HepG2 (cell line): ENCODE results near the gene GMPPA. TPM values are rescaled to one million over a fixed set of nuclear protein-coding genes. Genes with fewer than 3 reads are reported as not detected.

ENCODE experiments used
- ATAC-seq: fragments of 200-7000 bp; cut with Tn5 transposase; 3 replicates; pipeline ENCODE4 v1.9.1; 2020; ENCODE audit warnings: mild to moderate bottlenecking, moderate library complexity
- BruUV-seq: library from RNA; stranded (reverse); fragments of 400-500 nt; replicated peaks from 2 replicates; lab custom pipeline; 2021; lab: Mats Ljungman, UMichigan
- CTCF ChIA-PET: fragments of 300-600 bp; formaldehyde crosslinking; extraction: SDS; loops from one replicate; lab custom pipeline; 2021; ENCODE audit warnings: low total read pairs, inconsistent platforms, low intra/inter-chr PET ratio; lab: Yijun Ruan, JAX
- POLR2A ChIA-PET: fragments of 350-600 bp; sonication (Branson Sonifier 250); formaldehyde crosslinking; loops from one replicate; lab custom pipeline; 2020; ENCODE audit warnings: antibody characterized with exemption, inconsistent platforms; lab: Yijun Ruan, JAX
- DNase-seq: peaks from one replicate; pipeline ENCODE4 v3.0.0-alpha.2; 2015; ENCODE audit warnings: low spot score
- FAIRE-seq: peaks from 3 replicates; lab custom pipeline; 2011; peaks lifted over from hg19 to GRCh38; lab: Jason Lieb, UNC
- H2AFZ ChIP-seq: one replicate; pipeline ENCODE4 v1.6.1; 2011; ENCODE audit warnings: low read length, inconsistent platforms
- H3K27ac ChIP-seq: fragments of 300-600 bp; 3 replicates; pipeline ENCODE4 v1.8.0; 2011; ENCODE audit warnings: mixed run types, mild to moderate bottlenecking, mixed read lengths, low read length, inconsistent platforms; ENCODE audit not compliant: insufficient read depth; ENCODE audit errors: extremely low read length
- H3K27me3 ChIP-seq, 2 experiments: fragments of 200-600 bp in 1 of 2; 2 replicates in 1 of 2; 3 replicates in 1 of 2; pipeline versions ENCODE4 v1.6.0 to v1.8.0; 2011; ENCODE audit warnings: low read length in 2 of 2, mild to moderate bottlenecking in 2 of 2, moderate library complexity in 2 of 2, inconsistent platforms in 1 of 2; ENCODE audit not compliant: insufficient read depth in 2 of 2, control insufficient read depth in 1 of 2
- H3K36me3 ChIP-seq, 2 experiments: fragments of 200-600 bp in 1 of 2; replicated peaks in 1 of 2; 2 replicates in 1 of 2; 3 replicates in 1 of 2; pipeline versions ENCODE4 v1.5.1 to v1.8.0; 2011; ENCODE audit warnings: low read length in 2 of 2, inconsistent platforms in 1 of 2; ENCODE audit not compliant: insufficient read depth in 2 of 2, control insufficient read depth in 1 of 2
- H3K4me1 ChIP-seq: 2 replicates; pipeline ENCODE4 v1.5.1; 2012; ENCODE audit warnings: low read length, inconsistent platforms; ENCODE audit not compliant: insufficient read depth
- H3K4me2 ChIP-seq: 2 replicates; pipeline ENCODE4 v1.6.0; 2011; ENCODE audit warnings: low read depth, low read length, inconsistent platforms
- H3K4me3 ChIP-seq, 3 experiments: fragments of 200-600 bp in 1 of 3; sonication (generic), shearing (Covaris generic) in 1 of 3; replicated peaks in 1 of 3; 2 replicates each; pipeline ENCODE4 v1.5.1; 2011 to 2016; ENCODE audit warnings: low read length in 3 of 3, inconsistent platforms in 2 of 3, low read depth in 2 of 3, mild to moderate bottlenecking in 2 of 3, control low read depth in 1 of 3, mixed read lengths in 1 of 3; ENCODE audit not compliant: insufficient read depth in 1 of 3
- H3K79me2 ChIP-seq: one replicate; pipeline ENCODE4 v1.6.1; 2011; ENCODE audit warnings: low read length, inconsistent platforms; ENCODE audit not compliant: insufficient read depth
- H3K9ac ChIP-seq: 2 replicates; pipeline ENCODE4 v1.6.0; 2011; ENCODE audit warnings: mild to moderate bottlenecking, low read depth, low read length, inconsistent platforms; ENCODE audit not compliant: insufficient read depth
- H3K9me3 ChIP-seq: 2 replicates; pipeline ENCODE4 v1.5.1; 2012; ENCODE audit warnings: mild to moderate bottlenecking, low read length
- H4K20me1 ChIP-seq: 2 replicates; pipeline ENCODE4 v1.6.0; 2011; ENCODE audit warnings: inconsistent platforms, mild to moderate bottlenecking, low read length, moderate library complexity; ENCODE audit not compliant: insufficient read depth
- GABPA ChIP-seq, 2 experiments: IDR thresholded peaks; 2 replicates each; pipeline ENCODE4 v1.6.1; 2011 to 2016; ENCODE audit warnings: low read depth in 2 of 2, low read length in 1 of 2, missing biosample characterization in 1 of 2, missing genetic modification characterization in 1 of 2
- MAZ ChIP-seq, 2 experiments: sonication (generic) in 1 of 2; formaldehyde crosslinking in 1 of 2; IDR thresholded peaks; 2 replicates each; pipeline versions ENCODE4 v1.5.0 to v1.6.1; 2012 to 2020; ENCODE audit warnings: low read depth in 2 of 2, mild to moderate bottlenecking in 2 of 2, borderline replicate concordance in 1 of 2, improper control_type of control experiment in 1 of 2, low read length in 1 of 2, missing genetic modification reagents in 1 of 2, moderate library complexity in 1 of 2
- SNRNP70 ChIP-seq: fragments of 200-400 bp; formaldehyde crosslinking; IDR thresholded peaks from 2 replicates; pipeline ENCODE4 v1.6.1; 2017; ENCODE audit warnings: mild to moderate bottlenecking, low read depth, low read length, moderate library complexity
- WGBS: methylation state at CpG from one replicate; pipeline ENCODE4 v1.1.6; 2017; ENCODE audit warnings: low lambda C conversion rate; 5-methylcytosine and 5-hydroxymethylcytosine counted together
- in situ Hi-C: cut with HindIII; loops from 2 replicates; pipeline ENCODE4 v1.10.0; 2017; ENCODE audit warnings: low pct_unique_long_range_greater_than_20kb; ENCODE audit not compliant: extremely low pct_ligation_motif_present
- intact Hi-C: fragments of 100-400 bp; cut with micrococcal nuclease; formaldehyde crosslinking; loops from one replicate; pipeline ENCODE4 v1.10.0; 2022; ENCODE audit not compliant: unreplicated experiment
- polyA plus RNA-seq, 8 experiments: library from polyadenylated mRNA; depleted of rRNA in 3 of 8; stranded (reverse) in 7 of 8; unstranded in 1 of 8; fragments of >200 nt; fragmentation: Illumina TruSeq in 4 of 8; extraction: Trizol in 4 of 8; gene quantifications; 2 replicates each; pipeline versions ENCODE4 v1.2.1 to v1.2.3, GENCODE V29; 2011 to 2016; ENCODE audit warnings: low read depth in 4 of 8, missing spikeins in 1 of 8, mixed read lengths in 1 of 8; ENCODE audit not compliant: insufficient read depth in 1 of 8
- total RNA-seq, 5 experiments: library from RNA; depleted of rRNA; stranded (reverse); fragments of >200 nt; fragmentation: Illumina TruSeq; extraction: Trizol; gene quantifications; 2 replicates each; pipeline ENCODE4 v1.2.3, GENCODE V29; 2016; ENCODE audit warnings: low read depth in 1 of 5
- TF ChIP-seq, protein P1 (sequence below): sonication (generic); formaldehyde crosslinking; IDR thresholded peaks from 2 replicates; pipeline ENCODE4 v1.4.0; 2020; ENCODE audit warnings: mild to moderate bottlenecking, missing genetic modification reagents
- TF ChIP-seq, protein P2 (sequence below): sonication (generic); formaldehyde crosslinking; IDR thresholded peaks from 2 replicates; pipeline ENCODE4 v1.9.0; 2021; ENCODE audit warnings: missing genetic modification reagents, borderline replicate concordance

The GMPPA gene
- total and polyA plus RNA-seq, 2 of the 13 experiments (the other 11 are each of a cell fraction or from before 2014, with no cell fraction given): 81.1 to 106 TPM

DNA sequence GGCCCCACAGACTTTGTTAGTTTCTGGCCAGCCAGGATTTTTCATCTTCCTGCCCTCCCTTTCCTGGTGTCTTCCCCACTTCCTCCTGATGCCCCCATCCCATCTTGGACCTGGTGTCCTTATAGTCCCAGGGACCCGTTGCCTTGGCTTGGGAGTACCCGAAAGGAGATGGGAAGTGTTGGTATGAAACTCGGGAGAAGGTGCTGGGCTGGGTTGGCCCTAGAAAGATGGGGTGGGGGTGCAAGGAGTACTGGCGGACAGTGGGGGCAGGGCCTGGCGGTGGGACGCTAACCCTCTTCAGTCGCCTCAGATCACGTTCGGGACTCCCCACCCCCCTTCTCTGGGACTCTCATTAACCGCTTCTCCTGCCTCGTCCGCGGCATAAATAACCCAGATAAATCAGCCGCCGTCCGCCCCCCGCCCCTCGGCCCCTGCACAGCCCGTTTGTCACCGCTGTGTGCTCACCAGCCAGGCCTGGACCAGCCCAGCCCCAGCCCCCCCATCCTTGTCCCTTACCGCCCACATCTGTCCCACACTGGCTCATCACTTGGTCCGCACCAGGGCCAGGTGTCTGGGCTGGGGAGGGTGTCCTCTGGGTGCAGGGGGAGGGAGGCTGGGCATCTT is 11.9 kb downstream of the GMPPA start (continued):
- no peak for TF ChIP-seq SNRNP70
- TF ChIP-seq, protein P1, sequence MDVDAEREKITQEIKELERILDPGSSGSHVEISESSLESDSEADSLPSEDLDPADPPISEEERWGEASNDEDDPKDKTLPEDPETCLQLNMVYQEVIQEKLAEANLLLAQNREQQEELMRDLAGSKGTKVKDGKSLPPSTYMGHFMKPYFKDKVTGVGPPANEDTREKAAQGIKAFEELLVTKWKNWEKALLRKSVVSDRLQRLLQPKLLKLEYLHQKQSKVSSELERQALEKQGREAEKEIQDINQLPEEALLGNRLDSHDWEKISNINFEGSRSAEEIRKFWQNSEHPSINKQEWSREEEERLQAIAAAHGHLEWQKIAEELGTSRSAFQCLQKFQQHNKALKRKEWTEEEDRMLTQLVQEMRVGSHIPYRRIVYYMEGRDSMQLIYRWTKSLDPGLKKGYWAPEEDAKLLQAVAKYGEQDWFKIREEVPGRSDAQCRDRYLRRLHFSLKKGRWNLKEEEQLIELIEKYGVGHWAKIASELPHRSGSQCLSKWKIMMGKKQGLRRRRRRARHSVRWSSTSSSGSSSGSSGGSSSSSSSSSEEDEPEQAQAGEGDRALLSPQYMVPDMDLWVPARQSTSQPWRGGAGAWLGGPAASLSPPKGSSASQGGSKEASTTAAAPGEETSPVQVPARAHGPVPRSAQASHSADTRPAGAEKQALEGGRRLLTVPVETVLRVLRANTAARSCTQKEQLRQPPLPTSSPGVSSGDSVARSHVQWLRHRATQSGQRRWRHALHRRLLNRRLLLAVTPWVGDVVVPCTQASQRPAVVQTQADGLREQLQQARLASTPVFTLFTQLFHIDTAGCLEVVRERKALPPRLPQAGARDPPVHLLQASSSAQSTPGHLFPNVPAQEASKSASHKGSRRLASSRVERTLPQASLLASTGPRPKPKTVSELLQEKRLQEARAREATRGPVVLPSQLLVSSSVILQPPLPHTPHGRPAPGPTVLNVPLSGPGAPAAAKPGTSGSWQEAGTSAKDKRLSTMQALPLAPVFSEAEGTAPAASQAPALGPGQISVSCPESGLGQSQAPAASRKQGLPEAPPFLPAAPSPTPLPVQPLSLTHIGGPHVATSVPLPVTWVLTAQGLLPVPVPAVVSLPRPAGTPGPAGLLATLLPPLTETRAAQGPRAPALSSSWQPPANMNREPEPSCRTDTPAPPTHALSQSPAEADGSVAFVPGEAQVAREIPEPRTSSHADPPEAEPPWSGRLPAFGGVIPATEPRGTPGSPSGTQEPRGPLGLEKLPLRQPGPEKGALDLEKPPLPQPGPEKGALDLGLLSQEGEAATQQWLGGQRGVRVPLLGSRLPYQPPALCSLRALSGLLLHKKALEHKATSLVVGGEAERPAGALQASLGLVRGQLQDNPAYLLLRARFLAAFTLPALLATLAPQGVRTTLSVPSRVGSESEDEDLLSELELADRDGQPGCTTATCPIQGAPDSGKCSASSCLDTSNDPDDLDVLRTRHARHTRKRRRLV: no peak

DNA sequence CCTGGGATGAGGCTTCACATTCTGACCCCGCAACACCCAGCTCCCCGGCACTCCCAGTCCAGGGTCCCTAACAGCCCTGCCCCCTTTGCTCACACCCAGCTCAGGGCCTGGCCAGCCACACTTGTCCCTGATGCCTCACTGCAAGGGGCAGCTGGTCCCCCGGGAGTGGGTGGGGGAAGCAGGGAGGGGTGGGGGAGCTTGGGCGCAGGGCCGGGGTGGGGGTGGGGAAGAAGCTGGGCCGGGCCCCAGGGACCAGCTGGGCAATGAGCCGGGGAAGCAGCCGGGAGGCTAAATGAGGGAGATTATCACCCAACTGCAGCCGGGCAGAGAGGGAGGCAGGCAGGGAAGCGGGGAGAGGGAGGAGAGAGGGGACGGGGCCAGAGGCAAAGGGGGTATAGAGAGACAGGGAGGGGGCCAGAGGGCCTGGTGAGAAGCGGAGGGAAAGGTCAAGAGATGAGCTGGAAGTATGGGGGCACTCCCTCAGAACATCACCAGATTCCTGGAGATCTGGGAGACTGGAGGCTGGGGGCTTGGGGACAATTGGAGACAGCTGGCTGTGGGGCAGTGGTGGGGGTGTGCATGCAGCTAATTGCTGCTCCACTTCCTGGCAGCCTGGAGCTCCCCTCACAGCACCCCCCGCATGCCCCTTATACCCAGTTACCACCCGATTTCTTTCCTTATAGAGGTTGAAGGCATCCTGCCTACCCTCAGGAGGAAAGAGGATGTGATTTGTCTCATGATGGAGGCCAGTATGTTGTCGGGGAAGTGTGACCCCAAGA is 13.0 kb downstream of the GMPPA start:
- in situ Hi-C loops: no loop called here
- no TSS peak for BruUV-seq

More for the DNA sequence above, 13.0 kb downstream of the GMPPA start:
- no peaks in the 10 kb centered on the region for H3K79me2 ChIP-seq
- TF ChIP-seq, protein P2, sequence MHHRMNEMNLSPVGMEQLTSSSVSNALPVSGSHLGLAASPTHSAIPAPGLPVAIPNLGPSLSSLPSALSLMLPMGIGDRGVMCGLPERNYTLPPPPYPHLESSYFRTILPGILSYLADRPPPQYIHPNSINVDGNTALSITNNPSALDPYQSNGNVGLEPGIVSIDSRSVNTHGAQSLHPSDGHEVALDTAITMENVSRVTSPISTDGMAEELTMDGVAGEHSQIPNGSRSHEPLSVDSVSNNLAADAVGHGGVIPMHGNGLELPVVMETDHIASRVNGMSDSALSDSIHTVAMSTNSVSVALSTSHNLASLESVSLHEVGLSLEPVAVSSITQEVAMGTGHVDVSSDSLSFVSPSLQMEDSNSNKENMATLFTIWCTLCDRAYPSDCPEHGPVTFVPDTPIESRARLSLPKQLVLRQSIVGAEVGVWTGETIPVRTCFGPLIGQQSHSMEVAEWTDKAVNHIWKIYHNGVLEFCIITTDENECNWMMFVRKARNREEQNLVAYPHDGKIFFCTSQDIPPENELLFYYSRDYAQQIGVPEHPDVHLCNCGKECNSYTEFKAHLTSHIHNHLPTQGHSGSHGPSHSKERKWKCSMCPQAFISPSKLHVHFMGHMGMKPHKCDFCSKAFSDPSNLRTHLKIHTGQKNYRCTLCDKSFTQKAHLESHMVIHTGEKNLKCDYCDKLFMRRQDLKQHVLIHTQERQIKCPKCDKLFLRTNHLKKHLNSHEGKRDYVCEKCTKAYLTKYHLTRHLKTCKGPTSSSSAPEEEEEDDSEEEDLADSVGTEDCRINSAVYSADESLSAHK (CRISPR knock-in tag): no peak
- TF ChIP-seq GABPA (IDR thresholded peaks at IDR 0.05; ENCODE audit: low read depth, low read length): no peak
- TF ChIP-seq GABPA (CRISPR knock-in tag; IDR thresholded peaks at IDR 0.05; ENCODE audit: low read depth): no peak
- 0 out of 2 replicates have a peak, but pooled peaks have one; percentile 9 for TF ChIP-seq MAZ (IDR thresholded peaks at IDR 0.05; ENCODE audit: borderline replicate concordance, low read depth, low read length)
- TF ChIP-seq MAZ (CRISPR knock-in tag; IDR thresholded peaks at IDR 0.05; ENCODE audit: low read depth): no peak
- H3K27ac ChIP-seq: no peak overlapping the region
- 13% methylated on average over 15 of the region's 15 CpGs for WGBS
- peaks cover 34% of the 10 kb centered on the region for H3K4me1 ChIP-seq
- no peaks in the 10 kb centered on the region for H3K9me3 ChIP-seq
- ATAC-seq (no peak), FAIRE-seq (no peak), DNase-seq (no peak)
- H3K9ac ChIP-seq: no peak overlapping the region
- H2AFZ ChIP-seq: no peak overlapping the region
- intact Hi-C loops: no loop called here
- ChIA-PET CTCF (no interaction called here), POLR2A (interaction anchor here (7.7 kb wide), 1 partner anchor 13 kb away, joined by 94 read pairs; the partner anchor contains the start of gene GMPPA)
- H3K27me3 ChIP-seq: peaks cover 15 to 58% of the 10 kb centered on the region in 2 experiments
- H3K4me3 ChIP-seq: no peak overlapping the region
- peaks cover 11% of the 10 kb centered on the region; the same call in 1 of the 2 replicates for H4K20me1 ChIP-seq
- no peak overlapping the region for H3K4me2 ChIP-seq
- peaks cover 0 to 3% of the 10 kb centered on the region in 2 experiments; a peak in 1 of 5 replicates for H3K36me3 ChIP-seq
